HepG2 (cell line): ENCODE data around the gene IRF6. TPM values are rescaled to one million over a fixed set of nuclear protein-coding genes. Genes with fewer than 3 reads are reported as not detected.
A peak's percentile ranks its signal among the peaks of the same experiment; 100 is the strongest.

Experiments used
- ATAC-seq: fragments of 200-7000 bp; cut with Tn5 transposase; 3 replicates; pipeline ENCODE4 v1.9.1; 2020; ENCODE audit warnings: mild to moderate bottlenecking, moderate library complexity
- BruUV-seq: library from RNA; stranded (reverse); fragments of 400-500 nt; replicated peaks from 2 replicates; lab custom pipeline; 2021; lab: Mats Ljungman, UMichigan
- CTCF ChIA-PET: fragments of 300-600 bp; formaldehyde crosslinking; extraction: SDS; loops from one replicate; lab custom pipeline; 2021; ENCODE audit warnings: low total read pairs, inconsistent platforms, low intra/inter-chr PET ratio; lab: Yijun Ruan, JAX
- POLR2A ChIA-PET: fragments of 350-600 bp; sonication (Branson Sonifier 250); formaldehyde crosslinking; loops from one replicate; lab custom pipeline; 2020; ENCODE audit warnings: antibody characterized with exemption, inconsistent platforms; lab: Yijun Ruan, JAX
- DNase-seq: peaks from one replicate; pipeline ENCODE4 v3.0.0-alpha.2; 2015; ENCODE audit warnings: low spot score
- FAIRE-seq: peaks from 3 replicates; lab custom pipeline; 2011; peaks lifted over from hg19 to GRCh38; lab: Jason Lieb, UNC
- H2AFZ ChIP-seq: one replicate; pipeline ENCODE4 v1.6.1; 2011; ENCODE audit warnings: low read length, inconsistent platforms
- H3K27ac ChIP-seq: fragments of 300-600 bp; 3 replicates; pipeline ENCODE4 v1.8.0; 2011; ENCODE audit warnings: mixed run types, mild to moderate bottlenecking, mixed read lengths, low read length, inconsistent platforms; ENCODE audit not compliant: insufficient read depth; ENCODE audit errors: extremely low read length
- H3K27me3 ChIP-seq, 2 experiments: fragments of 200-600 bp in 1 of 2; 2 replicates in 1 of 2; 3 replicates in 1 of 2; pipeline versions ENCODE4 v1.6.0 to v1.8.0; 2011; ENCODE audit warnings: low read length in 2 of 2, mild to moderate bottlenecking in 2 of 2, moderate library complexity in 2 of 2, inconsistent platforms in 1 of 2; ENCODE audit not compliant: insufficient read depth in 2 of 2, control insufficient read depth in 1 of 2
- H3K36me3 ChIP-seq, 2 experiments: fragments of 200-600 bp in 1 of 2; replicated peaks in 1 of 2; 2 replicates in 1 of 2; 3 replicates in 1 of 2; pipeline versions ENCODE4 v1.5.1 to v1.8.0; 2011; ENCODE audit warnings: low read length in 2 of 2, inconsistent platforms in 1 of 2; ENCODE audit not compliant: insufficient read depth in 2 of 2, control insufficient read depth in 1 of 2
- H3K4me1 ChIP-seq: 2 replicates; pipeline ENCODE4 v1.5.1; 2012; ENCODE audit warnings: low read length, inconsistent platforms; ENCODE audit not compliant: insufficient read depth
- H3K4me2 ChIP-seq: 2 replicates; pipeline ENCODE4 v1.6.0; 2011; ENCODE audit warnings: low read depth, low read length, inconsistent platforms
- H3K4me3 ChIP-seq, 3 experiments: fragments of 200-600 bp in 1 of 3; sonication (generic), shearing (Covaris generic) in 1 of 3; replicated peaks in 1 of 3; 2 replicates each; pipeline ENCODE4 v1.5.1; 2011 to 2016; ENCODE audit warnings: low read length in 3 of 3, inconsistent platforms in 2 of 3, low read depth in 2 of 3, mild to moderate bottlenecking in 2 of 3, control low read depth in 1 of 3, mixed read lengths in 1 of 3; ENCODE audit not compliant: insufficient read depth in 1 of 3
- H3K79me2 ChIP-seq: one replicate; pipeline ENCODE4 v1.6.1; 2011; ENCODE audit warnings: low read length, inconsistent platforms; ENCODE audit not compliant: insufficient read depth
- H3K9ac ChIP-seq: 2 replicates; pipeline ENCODE4 v1.6.0; 2011; ENCODE audit warnings: mild to moderate bottlenecking, low read depth, low read length, inconsistent platforms; ENCODE audit not compliant: insufficient read depth
- H3K9me3 ChIP-seq: 2 replicates; pipeline ENCODE4 v1.5.1; 2012; ENCODE audit warnings: mild to moderate bottlenecking, low read length
- H4K20me1 ChIP-seq: 2 replicates; pipeline ENCODE4 v1.6.0; 2011; ENCODE audit warnings: inconsistent platforms, mild to moderate bottlenecking, low read length, moderate library complexity; ENCODE audit not compliant: insufficient read depth
- ATF7 ChIP-seq, 2 experiments: fragments of 450-650 bp in 1 of 2; sonication (generic) in 1 of 2; formaldehyde crosslinking in 1 of 2; IDR thresholded peaks; 2 replicates each; pipeline versions ENCODE4 v1.4.0 to v1.6.1; 2016 to 2020; ENCODE audit warnings: antibody characterized with exemption in 1 of 2, mild to moderate bottlenecking in 1 of 2, missing genetic modification reagents in 1 of 2
- ATRX ChIP-seq: sonication (generic); formaldehyde crosslinking; IDR thresholded peaks from 2 replicates; pipeline ENCODE4 v1.4.0; 2020; ENCODE audit warnings: missing genetic modification reagents, borderline replicate concordance
- CREB1 ChIP-seq, 2 experiments: fragments of 450-650 bp in 1 of 2; IDR thresholded peaks; 2 replicates each; pipeline ENCODE4 v1.6.1; 2016 to 2017; ENCODE audit warnings: control low read depth in 1 of 2, mild to moderate bottlenecking in 1 of 2, missing compliant biosample characterization in 1 of 2, missing genetic modification characterization in 1 of 2
- NCOA1 ChIP-seq: sonication (generic); formaldehyde crosslinking; IDR thresholded peaks from 2 replicates; pipeline ENCODE4 v1.9.0; 2021; ENCODE audit warnings: missing genetic modification reagents
- PCBP1 ChIP-seq: fragments of 200-400 bp; formaldehyde crosslinking; IDR thresholded peaks from 2 replicates; pipeline ENCODE4 v1.6.1; 2017; ENCODE audit warnings: mild to moderate bottlenecking, low read depth, low read length, borderline replicate concordance
- RXRA ChIP-seq: sonication (generic); formaldehyde crosslinking; IDR thresholded peaks from 2 replicates; pipeline ENCODE4 v1.5.1; 2020; ENCODE audit warnings: missing genetic modification reagents
- SKI ChIP-seq: fragments of 450-650 bp; IDR thresholded peaks from one replicate; pipeline ENCODE4 v1.6.1; 2018; ENCODE audit warnings: mild to moderate bottlenecking; ENCODE audit not compliant: partially characterized antibody
- TBP ChIP-seq: sonication (generic); formaldehyde crosslinking; IDR thresholded peaks from 2 replicates; pipeline ENCODE4 v1.5.0; 2020; ENCODE audit warnings: missing genetic modification reagents
- ZC3H4 ChIP-seq: sonication (generic); formaldehyde crosslinking; IDR thresholded peaks from 2 replicates; pipeline ENCODE4 v1.4.0; 2020; ENCODE audit warnings: missing genetic modification reagents, borderline replicate concordance
- ZFP41 ChIP-seq: sonication (generic); formaldehyde crosslinking; IDR thresholded peaks from 2 replicates; pipeline ENCODE4 v1.4.0; 2020; ENCODE audit warnings: mild to moderate bottlenecking, missing genetic modification reagents, borderline replicate concordance
- ZNF256 ChIP-seq: sonication (generic); formaldehyde crosslinking; conservative IDR thresholded peaks from 2 replicates; pipeline ENCODE4 v1.4.0; 2020; ENCODE audit warnings: missing genetic modification reagents
- WGBS: methylation state at CpG from one replicate; pipeline ENCODE4 v1.1.6; 2017; ENCODE audit warnings: low lambda C conversion rate; 5-methylcytosine and 5-hydroxymethylcytosine counted together
- in situ Hi-C: cut with HindIII; loops from 2 replicates; pipeline ENCODE4 v1.10.0; 2017; ENCODE audit warnings: low pct_unique_long_range_greater_than_20kb; ENCODE audit not compliant: extremely low pct_ligation_motif_present
- intact Hi-C: fragments of 100-400 bp; cut with micrococcal nuclease; formaldehyde crosslinking; loops from one replicate; pipeline ENCODE4 v1.10.0; 2022; ENCODE audit not compliant: unreplicated experiment
- polyA plus RNA-seq, 8 experiments: library from polyadenylated mRNA; depleted of rRNA in 3 of 8; stranded (reverse) in 7 of 8; unstranded in 1 of 8; fragments of >200 nt; fragmentation: Illumina TruSeq in 4 of 8; extraction: Trizol in 4 of 8; gene quantifications; 2 replicates each; pipeline versions ENCODE4 v1.2.1 to v1.2.3, GENCODE V29; 2011 to 2016; ENCODE audit warnings: low read depth in 4 of 8, missing spikeins in 1 of 8, mixed read lengths in 1 of 8; ENCODE audit not compliant: insufficient read depth in 1 of 8
- total RNA-seq, 5 experiments: library from RNA; depleted of rRNA; stranded (reverse); fragments of >200 nt; fragmentation: Illumina TruSeq; extraction: Trizol; gene quantifications; 2 replicates each; pipeline ENCODE4 v1.2.3, GENCODE V29; 2016; ENCODE audit warnings: low read depth in 1 of 5
- TF ChIP-seq, protein P1 (sequence below): sonication (generic); formaldehyde crosslinking; IDR thresholded peaks from 2 replicates; pipeline ENCODE4 v1.4.0; 2020; ENCODE audit warnings: missing genetic modification reagents
- TF ChIP-seq, protein P2 (sequence below): sonication (generic); formaldehyde crosslinking; IDR thresholded peaks from 2 replicates; pipeline ENCODE4 v1.5.1; 2020; ENCODE audit warnings: missing genetic modification reagents, mild to moderate bottlenecking, borderline replicate concordance

Gene IRF6
- total and polyA plus RNA-seq, 2 of the 13 experiments (the other 11 are each of a cell fraction or from before 2014, with no cell fraction given): 0.02 TPM; not detected in 1

DNA sequence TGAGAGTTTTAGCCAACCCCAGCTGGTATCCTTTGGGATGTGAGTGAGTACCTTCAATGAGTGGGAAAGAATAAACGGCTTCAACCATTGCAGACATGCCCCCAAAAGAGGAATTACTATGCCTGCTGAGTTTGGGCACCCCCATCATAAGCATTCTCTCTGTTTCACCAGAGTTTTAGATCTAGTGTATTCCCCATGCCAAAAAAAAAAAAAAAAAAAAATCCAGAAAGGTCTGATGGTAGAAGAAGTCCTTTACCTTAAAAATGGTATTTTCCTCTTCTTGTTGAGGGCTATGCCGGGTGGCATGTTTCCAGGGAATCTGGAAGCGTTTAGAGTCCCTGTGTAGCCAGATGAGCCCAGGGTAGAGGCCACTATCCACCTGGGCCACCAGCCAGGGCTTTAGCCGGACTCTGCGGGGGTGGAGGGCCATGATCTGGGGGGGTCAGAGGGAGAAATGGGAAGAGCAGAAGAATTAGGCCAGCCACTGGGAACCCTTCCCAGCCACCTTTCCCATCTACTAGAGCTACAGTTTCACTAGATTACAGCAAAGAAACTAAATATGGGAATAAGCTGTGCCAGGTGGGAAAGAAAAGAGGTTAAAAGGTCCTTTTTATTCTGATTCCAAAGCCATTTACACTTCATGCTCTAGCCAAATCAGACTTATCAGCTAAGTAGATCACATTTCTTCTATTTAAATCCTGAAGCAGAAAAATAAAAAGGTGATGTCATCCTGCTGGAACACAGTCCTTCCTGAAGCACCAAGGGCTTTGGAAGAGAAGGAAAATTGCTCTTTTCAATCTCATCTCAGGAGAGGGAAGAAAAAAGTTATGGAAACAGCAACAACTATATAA is 4.7 kb downstream of the IRF6 start:
- no peak overlapping the region for H3K27ac ChIP-seq
- H3K36me3 ChIP-seq: no peaks in the 10 kb centered on the region
- no TSS peak for BruUV-seq
- POLR2A ChIA-PET: interaction anchor here (0.9 kb wide), 1 partner anchor 17 kb away, joined by 4 read pairs; the partner anchor contains the start of gene C1orf74
- H3K4me1 ChIP-seq: no peaks in the 10 kb centered on the region
- intact Hi-C loops (no loop called here), in situ Hi-C loops (no loop called here)
- no peaks in the 10 kb centered on the region for H3K79me2 ChIP-seq
- H4K20me1 ChIP-seq: no peaks in the 10 kb centered on the region
- ATAC-seq: no peak
- H3K27me3 ChIP-seq: peaks cover 1 to 11% of the 10 kb centered on the region in 2 experiments; a peak in 1 of 5 replicates
- CTCF ChIA-PET: no interaction called here
- H3K9ac ChIP-seq: no peak overlapping the region
- no peak overlapping the region for H3K4me2 ChIP-seq
- H3K9me3 ChIP-seq: no peaks in the 10 kb centered on the region
- WGBS: 10% methylated on average over 5 of the region's 5 CpGs
- no peak for FAIRE-seq
- no peak for TF ChIP-seq TBP (CRISPR knock-in tag)
- peak; percentile 76 for TF ChIP-seq ATF7 (IDR thresholded peaks at IDR 0.05)
- no peak for TF ChIP-seq ATF7 (CRISPR knock-in tag; IDR thresholded peaks at IDR 0.05)
- TF ChIP-seq ZNF256 (CRISPR knock-in tag): no peak
- no peak for TF ChIP-seq CREB1 (IDR thresholded peaks at IDR 0.05)
- TF ChIP-seq CREB1 (CRISPR knock-in tag; IDR thresholded peaks at IDR 0.05): no peak
- no peak for TF ChIP-seq ATRX
- TF ChIP-seq ZC3H4: no peak
- TF ChIP-seq, all 625 proteins: peak for 1
- Histone ChIP-seq H2AFZ (no peak overlapping the region), H3K4me3 (no peak overlapping the region)
- no peak for DNase-seq

DNA sequence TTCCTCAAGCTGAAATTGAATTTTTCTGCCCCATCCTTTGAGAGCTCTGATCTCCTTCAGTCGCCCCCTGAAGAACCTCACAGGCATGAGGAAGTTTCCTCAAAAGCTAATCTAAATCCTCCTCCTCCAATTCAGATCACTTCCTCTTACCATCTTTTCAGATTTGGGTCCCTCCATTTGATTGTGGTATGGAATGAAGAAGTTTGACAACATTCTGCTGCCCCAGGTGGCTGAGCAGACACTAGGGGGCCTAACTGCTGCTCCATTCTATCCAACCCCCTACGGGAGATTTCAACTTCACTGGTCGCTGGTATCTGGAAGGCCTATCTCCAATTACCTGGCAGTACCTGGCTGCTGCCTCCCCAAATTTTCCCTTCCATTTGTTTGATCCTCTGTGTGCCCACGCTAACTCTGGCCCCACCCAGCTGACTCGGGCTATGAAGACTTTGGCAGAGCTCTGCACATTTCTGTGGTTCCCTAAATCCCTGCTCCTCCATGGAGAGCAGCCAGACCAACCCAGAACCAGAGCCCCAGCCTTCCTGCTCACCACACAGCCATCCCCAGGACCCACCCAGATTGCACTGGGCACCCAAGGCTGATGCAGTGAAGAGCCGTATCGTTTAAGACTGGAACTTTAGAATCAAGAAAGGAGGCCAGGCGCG is 7.8 kb downstream of the IRF6 start:
- Histone ChIP-seq H3K36me3 (no peaks in the 10 kb centered on the region), H2AFZ (no peak overlapping the region), H3K79me2 (no peaks in the 10 kb centered on the region), H3K4me1 (no peaks in the 10 kb centered on the region), H4K20me1 (no peaks in the 10 kb centered on the region), H3K27me3 (peaks cover 1 to 4% of the 10 kb centered on the region in 2 experiments; a peak in 1 of 5 replicates), H3K27ac (no peak overlapping the region), H3K4me2 (no peak overlapping the region), H3K4me3 (no peak overlapping the region), H3K9me3 (no peaks in the 10 kb centered on the region), H3K9ac (no peak overlapping the region)
- 36% methylated on average over 8 of the region's 9 CpGs for WGBS
- peak; percentile 78 for ATAC-seq
- no TSS peak for BruUV-seq
- no peak for FAIRE-seq
- intact Hi-C loops (no loop called here), in situ Hi-C loops (no loop called here)
- ChIA-PET CTCF (no interaction called here), POLR2A (no interaction called here)
- no peak for DNase-seq
- TF ChIP-seq SKI (no peak), ZFP41 (no peak), RXRA (CRISPR knock-in tag) (no peak), NCOA1 (CRISPR knock-in tag) (no peak), PCBP1 (no peak)
- TF ChIP-seq, protein P1, sequence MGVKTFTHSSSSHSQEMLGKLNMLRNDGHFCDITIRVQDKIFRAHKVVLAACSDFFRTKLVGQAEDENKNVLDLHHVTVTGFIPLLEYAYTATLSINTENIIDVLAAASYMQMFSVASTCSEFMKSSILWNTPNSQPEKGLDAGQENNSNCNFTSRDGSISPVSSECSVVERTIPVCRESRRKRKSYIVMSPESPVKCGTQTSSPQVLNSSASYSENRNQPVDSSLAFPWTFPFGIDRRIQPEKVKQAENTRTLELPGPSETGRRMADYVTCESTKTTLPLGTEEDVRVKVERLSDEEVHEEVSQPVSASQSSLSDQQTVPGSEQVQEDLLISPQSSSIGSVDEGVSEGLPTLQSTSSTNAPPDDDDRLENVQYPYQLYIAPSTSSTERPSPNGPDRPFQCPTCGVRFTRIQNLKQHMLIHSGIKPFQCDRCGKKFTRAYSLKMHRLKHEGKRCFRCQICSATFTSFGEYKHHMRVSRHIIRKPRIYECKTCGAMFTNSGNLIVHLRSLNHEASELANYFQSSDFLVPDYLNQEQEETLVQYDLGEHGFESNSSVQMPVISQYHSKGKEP (CRISPR knock-in tag): no peak
- TF ChIP-seq, protein P2, sequence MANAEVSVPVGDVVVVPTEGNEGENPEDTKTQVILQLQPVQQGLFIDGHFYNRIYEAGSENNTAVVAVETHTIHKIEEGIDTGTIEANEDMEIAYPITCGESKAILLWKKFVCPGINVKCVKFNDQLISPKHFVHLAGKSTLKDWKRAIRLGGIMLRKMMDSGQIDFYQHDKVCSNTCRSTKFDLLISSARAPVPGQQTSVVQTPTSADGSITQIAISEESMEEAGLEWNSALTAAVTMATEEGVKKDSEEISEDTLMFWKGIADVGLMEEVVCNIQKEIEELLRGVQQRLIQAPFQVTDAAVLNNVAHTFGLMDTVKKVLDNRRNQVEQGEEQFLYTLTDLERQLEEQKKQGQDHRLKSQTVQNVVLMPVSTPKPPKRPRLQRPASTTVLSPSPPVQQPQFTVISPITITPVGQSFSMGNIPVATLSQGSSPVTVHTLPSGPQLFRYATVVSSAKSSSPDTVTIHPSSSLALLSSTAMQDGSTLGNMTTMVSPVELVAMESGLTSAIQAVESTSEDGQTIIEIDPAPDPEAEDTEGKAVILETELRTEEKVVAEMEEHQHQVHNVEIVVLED: no peak
